ENCODE measurements around the gene RAMP2. TPM values are rescaled to one million over a fixed set of nuclear protein-coding genes. Genes with fewer than 3 reads are reported as not detected.

The RAMP2 gene
- total RNA-seq, 1 experiment from 2014 or later: 11.7 TPM

DNA sequence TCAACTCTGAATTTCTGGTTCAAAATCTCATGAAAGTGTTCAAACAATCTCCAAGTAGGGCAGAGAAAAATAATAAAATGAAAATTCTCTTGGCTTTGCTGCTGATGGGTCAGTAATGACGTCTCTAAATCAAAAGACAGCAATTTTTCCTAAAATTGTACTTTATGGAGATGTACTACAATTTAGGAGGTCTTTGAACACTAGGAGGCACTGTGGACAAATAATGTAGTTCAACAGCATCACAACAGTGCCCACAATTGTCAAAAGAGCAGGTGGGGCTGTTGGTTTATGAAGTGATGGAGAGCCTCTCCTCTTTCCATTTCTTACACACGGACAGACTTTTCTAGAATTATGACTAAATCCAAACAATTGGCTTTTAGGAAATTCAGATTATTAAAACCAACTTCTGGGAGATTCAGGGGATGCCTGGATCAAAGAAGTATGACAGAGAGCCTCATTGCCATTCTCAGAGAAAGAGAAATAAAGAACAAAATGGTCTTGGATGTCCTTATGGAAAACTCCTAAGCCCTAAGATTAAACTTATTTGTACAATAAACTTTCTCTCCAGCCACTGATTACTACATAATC is 39.9 kb upstream of the RAMP2 start:
- Histone ChIP-seq H3K4me1 (ENCODE audit: insufficient read depth, low read length) (no peaks in the 10 kb centered on the region), H2BK5ac (ENCODE audit: insufficient read length, low read length) (no peak overlapping the region), H2BK15ac (ENCODE audit: low read depth, low read length) (no peak overlapping the region), H2BK12ac (ENCODE audit: insufficient read length, low read depth, low read length) (no peak overlapping the region), H4K5ac (ENCODE audit: insufficient read length, low read depth, low read length) (no peak overlapping the region), H4K8ac (replicated peaks; ENCODE audit: insufficient read length, low read depth, low read length) (no peak overlapping the region), H3T11ph (ENCODE audit: low read length) (no peak overlapping the region), H3K4me2 (ENCODE audit: insufficient read depth, insufficient read length, low read length) (no peak overlapping the region), H4K20me1 (ENCODE audit: control insufficient read depth, insufficient read depth, insufficient read length) (no peaks in the 10 kb centered on the region), H2AFZ (ENCODE audit: low read length) (no peak overlapping the region), H3K14ac (ENCODE audit: insufficient read depth, low read length) (no peak overlapping the region), H3K18ac (ENCODE audit: insufficient read length, low read depth, low read length) (no peak overlapping the region), H3K9me3 (ENCODE audit: control insufficient read depth, low read depth, low read length) (no peaks in the 10 kb centered on the region), H3K79me1 (ENCODE audit: insufficient read depth, low read depth, low read length, poor library complexity, severe bottlenecking) (no peaks in the 10 kb centered on the region), H2BK20ac (ENCODE audit: low read depth, low read length, poor library complexity, severe bottlenecking) (no peak overlapping the region), H3K79me2 (ENCODE audit: insufficient read depth, low read length) (no peaks in the 10 kb centered on the region), H3K4ac (ENCODE audit: low read depth, low read length) (no peak overlapping the region), H2BK120ac (ENCODE audit: low read depth, low read length, poor library complexity, severe bottlenecking) (no peak overlapping the region), H4K91ac (ENCODE audit: insufficient read length, low read depth, low read length) (no peak overlapping the region), H3K9ac (ENCODE audit: extremely low read depth, insufficient read length, low read length) (no peak overlapping the region), H3K27me3 (ENCODE audit: insufficient read depth, low read length) (no peaks in the 10 kb centered on the region), H3K23me2 (ENCODE audit: insufficient read length, low read depth, low read length, poor library complexity, severe bottlenecking) (no peaks in the 10 kb centered on the region), H3K56ac (ENCODE audit: insufficient read length, low read depth, low read length) (no peak overlapping the region), H3K23ac (ENCODE audit: insufficient read length, low read depth, low read length) (no peak overlapping the region), H2AK5ac (ENCODE audit: insufficient read length, low read length) (no peak overlapping the region), H3K27ac (ENCODE audit: insufficient read length, low read depth, low read length) (no peak overlapping the region)
- no peaks in the 10 kb centered on the region for H3K4me1 Mint-ChIP-seq
- H3K4me3 Mint-ChIP-seq: no peak overlapping the region
- no peaks in the 10 kb centered on the region for H3K9me3 Mint-ChIP-seq
- no peaks in the 10 kb centered on the region for H3K27me3 Mint-ChIP-seq (ENCODE audit: low read depth)
- DNase-seq: no peak
- no CpG with 5 or more reads among the region's 2 CpGs for WGBS (ENCODE audit: extremely low coverage, insufficient read length, low lambda C conversion rate)
- no peak overlapping the region for H3K27ac Mint-ChIP-seq
- peaks cover 17 to 66% (median 63%) of the 10 kb centered on the region in 3 experiments; a peak in 6 of 7 replicates for H3K36me3 Mint-ChIP-seq (ENCODE audit: insufficient read depth in 1 of 3, low read depth in 3 of 3)
- TF ChIP-seq, protein P1, sequence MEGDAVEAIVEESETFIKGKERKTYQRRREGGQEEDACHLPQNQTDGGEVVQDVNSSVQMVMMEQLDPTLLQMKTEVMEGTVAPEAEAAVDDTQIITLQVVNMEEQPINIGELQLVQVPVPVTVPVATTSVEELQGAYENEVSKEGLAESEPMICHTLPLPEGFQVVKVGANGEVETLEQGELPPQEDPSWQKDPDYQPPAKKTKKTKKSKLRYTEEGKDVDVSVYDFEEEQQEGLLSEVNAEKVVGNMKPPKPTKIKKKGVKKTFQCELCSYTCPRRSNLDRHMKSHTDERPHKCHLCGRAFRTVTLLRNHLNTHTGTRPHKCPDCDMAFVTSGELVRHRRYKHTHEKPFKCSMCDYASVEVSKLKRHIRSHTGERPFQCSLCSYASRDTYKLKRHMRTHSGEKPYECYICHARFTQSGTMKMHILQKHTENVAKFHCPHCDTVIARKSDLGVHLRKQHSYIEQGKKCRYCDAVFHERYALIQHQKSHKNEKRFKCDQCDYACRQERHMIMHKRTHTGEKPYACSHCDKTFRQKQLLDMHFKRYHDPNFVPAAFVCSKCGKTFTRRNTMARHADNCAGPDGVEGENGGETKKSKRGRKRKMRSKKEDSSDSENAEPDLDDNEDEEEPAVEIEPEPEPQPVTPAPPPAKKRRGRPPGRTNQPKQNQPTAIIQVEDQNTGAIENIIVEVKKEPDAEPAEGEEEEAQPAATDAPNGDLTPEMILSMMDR (conservative IDR thresholded peaks at IDR 0.05): peak; percentile 75

All from H9 (cell line).